ENCODE data around the gene LY6G5B. TPM values are rescaled to one million over a fixed set of nuclear protein-coding genes. Genes with fewer than 3 reads are reported as not detected.

The LY6G5B gene
- total and polyA plus RNA-seq, 2 of the 4 experiments (the other 2 are of a cell fraction): 2.2 to 13.6 TPM

- H3K56ac ChIP-seq (ENCODE audit: extremely low read depth, insufficient read depth, low read length): no peak overlapping the region
- peaks cover 0 to 2% of the 10 kb centered on the region in 2 experiments; a peak in 1 of 4 replicates for H3K79me1 ChIP-seq (ENCODE audit: low read depth in 1 of 2, low read length in 2 of 2)
- H2BK20ac ChIP-seq (ENCODE audit: low read depth, low read length): no peak overlapping the region
- no peaks in the 10 kb centered on the region for H3K9me3 ChIP-seq (ENCODE audit: control insufficient read depth, insufficient read depth, low read length)
- no peak overlapping the region for H4K8ac ChIP-seq (ENCODE audit: low read depth in 2 of 2, low read length in 2 of 2)
- dilution Hi-C loops (cut with HindIII; ENCODE audit: low sequenced_read_pairs, unreplicated experiment) (no loop called here), intact Hi-C loops (cut with micrococcal nuclease) (no loop called here), in situ Hi-C loops (cut with MboI; ENCODE audit: low sequenced_read_pairs) (loop anchor here (10.0 kb wide), 2 partner anchors 147 to 257 kb away; partner anchors contain the start of gene CFB)
- ATAC-seq (ENCODE audit: low read depth) (no peak), DNase-seq (no peak)
- WGBS, 2 experiments (ENCODE audit: extremely low coverage in 2 of 2, insufficient read length in 1 of 2): no CpG with 5 or more reads among the region's 14 CpGs
- no peak overlapping the region for H2BK15ac ChIP-seq (ENCODE audit: low read depth, low read length)
- H2AK9ac ChIP-seq (replicated peaks; ENCODE audit: low read depth, low read length, poor library complexity): no peak overlapping the region
- H3K9me1 ChIP-seq (ENCODE audit: insufficient read depth, low read length): 0 out of 2 replicates have a peak, but pooled peaks cover 5% of the 10 kb centered on the region
- BruUV-seq (replicated peaks): no TSS peak
- H3K4me2 ChIP-seq (ENCODE audit: low read depth, low read length): no peak overlapping the region
- H3K27ac ChIP-seq (ENCODE audit: insufficient read depth, low read length): no peak overlapping the region
- H3K27me3 ChIP-seq (ENCODE audit: control insufficient read depth, insufficient read depth, low read length): no peaks in the 10 kb centered on the region
- TF ChIP-seq MAZ (IDR thresholded peaks at IDR 0.05; ENCODE audit: borderline replicate concordance, low read depth, low read length) (no peak), CHD1 (IDR thresholded peaks at IDR 0.05; ENCODE audit: low read depth, low read length) (no peak), RFX5 (IDR thresholded peaks at IDR 0.05; ENCODE audit: low read depth, low read length) (no peak), RCOR1 (IDR thresholded peaks at IDR 0.05; ENCODE audit: insufficient replicate concordance, low read length) (no peak), MAFK (IDR thresholded peaks at IDR 0.05; ENCODE audit: low read depth, low read length) (no peak), NFE2L2 (IDR thresholded peaks at IDR 0.05; ENCODE audit: low read depth, low read length) (no peak), BHLHE40 (IDR thresholded peaks at IDR 0.05; ENCODE audit: low read depth, low read length) (no peak), FOS (IDR thresholded peaks at IDR 0.05; ENCODE audit: low read depth, low read length) (no peak), USF2 (IDR thresholded peaks at IDR 0.05; ENCODE audit: low read depth, low read length) (no peak), CTCF (conservative IDR thresholded peaks at IDR 0.05; ENCODE audit: low read depth, low read length) (no peak), MXI1 (IDR thresholded peaks at IDR 0.05; ENCODE audit: borderline replicate concordance, low read depth, low read length) (no peak), ELK1 (IDR thresholded peaks at IDR 0.05; ENCODE audit: borderline replicate concordance, low read depth, low read length) (no peak)
- no peaks in the 10 kb centered on the region for H4K20me1 ChIP-seq (ENCODE audit: insufficient read depth, low read length)
- no peak overlapping the region for H4K91ac ChIP-seq (ENCODE audit: insufficient read depth, low read depth, low read length)
- H3K9ac ChIP-seq (ENCODE audit: low read depth, low read length): no peak overlapping the region
- no peak overlapping the region for H3K4ac ChIP-seq (ENCODE audit: low read depth, low read length)
- H4K5ac ChIP-seq (ENCODE audit: low read depth, low read length): no peak overlapping the region
- H3K18ac ChIP-seq (ENCODE audit: low read depth, low read length): no peak overlapping the region
- no peak overlapping the region for H3K23ac ChIP-seq (ENCODE audit: low read depth, low read length)
- POLR2A ChIA-PET (ENCODE audit: unreplicated experiment): no interaction called here
- H2AFZ ChIP-seq (replicated peaks; ENCODE audit: low read length, poor library complexity): no peak overlapping the region
- no peak overlapping the region for H2BK5ac ChIP-seq (ENCODE audit: low read depth, low read length, poor library complexity, severe bottlenecking)
- H3K14ac ChIP-seq (replicated peaks; ENCODE audit: low read depth, low read length): no peak overlapping the region
- H3K36me3 ChIP-seq (ENCODE audit: control insufficient read depth, insufficient read depth, low read length): peaks cover 62% of the 10 kb centered on the region
- H3K4me3 ChIP-seq (ENCODE audit: insufficient read depth, low read depth, low read length): no peak overlapping the region
- no peak overlapping the region for H2BK120ac ChIP-seq (ENCODE audit: low read depth, low read length)
- H3K4me1 ChIP-seq (ENCODE audit: control insufficient read depth, insufficient read depth, low read length): peaks cover 3% of the 10 kb centered on the region; the same call in 1 of the 2 replicates
- H2AK5ac ChIP-seq (ENCODE audit: low read depth, low read length): no peak overlapping the region
- CTCF ChIA-PET: no interaction called here
These were observed 18.3 kb downstream of the LY6G5B start for GRCh38 chr6:31687860-31688693.

Measured in IMR-90 (cell line).